Stimulated activated CD4-positive, alpha-beta T cell treated with anti-CD3 and anti-CD28 coated beads, Interleukin-12 subunit alpha, Interleukin-12 subunit beta, amount 100 ng/mL, for 48 hours (primary cell): ENCODE data around the gene MINK1.
"Not testable (repeated sequence)": the region's sequence is repeated elsewhere in the genome, so short reads cannot be mapped to it uniquely, and the experiment has no call there.

Experiments
- DNase-seq, 3 donors: peaks; one replicate each; pipeline ENCODE4 v3.0.0-alpha.2; 2020; ENCODE audit warnings: low read depth in 2 of 3, low spot score in 1 of 3

MINK1 gene

DNA sequence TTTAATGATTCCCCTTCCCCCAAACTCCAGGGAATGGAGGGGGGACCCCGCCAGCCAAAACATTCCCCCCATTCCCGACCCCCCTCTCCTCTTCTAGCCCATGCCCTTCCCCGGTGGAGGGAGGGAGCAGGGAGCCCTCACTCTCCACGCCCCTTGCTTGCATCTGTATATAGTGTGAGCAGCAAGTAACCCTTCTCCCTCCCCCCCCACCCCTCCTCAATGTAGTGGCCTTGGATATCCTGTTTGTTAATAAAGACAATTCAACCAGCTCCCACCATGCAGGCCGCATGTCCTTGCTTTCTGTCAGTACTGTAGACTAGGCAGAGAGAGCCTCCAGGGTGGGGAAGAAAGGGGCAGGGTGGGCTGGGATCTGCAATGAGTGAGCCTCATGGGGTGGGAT lies 64.6 kb downstream of the MINK1 start:
- DNase-seq: no peak

DNA sequence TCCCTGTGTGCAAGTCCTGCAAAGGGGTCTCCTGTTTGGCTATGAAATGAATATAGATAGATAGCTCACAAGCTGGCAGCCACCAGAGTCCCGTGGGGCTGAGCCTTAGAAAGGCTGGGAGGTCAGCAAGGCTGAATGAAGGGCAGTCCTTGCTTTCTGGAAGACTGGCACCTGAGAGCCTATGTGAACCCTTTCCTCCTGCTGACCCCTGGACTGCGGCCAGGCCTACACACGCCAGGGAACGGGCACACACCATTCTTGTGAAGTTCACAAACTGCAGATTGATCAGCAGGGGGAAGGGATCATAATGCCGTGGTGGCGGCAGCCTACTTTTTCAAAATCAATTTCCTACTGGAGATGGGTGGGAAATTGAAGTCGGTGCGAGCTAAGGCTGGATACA lies 65.2 kb downstream of the MINK1 start:
- DNase-seq: no peak

DNA sequence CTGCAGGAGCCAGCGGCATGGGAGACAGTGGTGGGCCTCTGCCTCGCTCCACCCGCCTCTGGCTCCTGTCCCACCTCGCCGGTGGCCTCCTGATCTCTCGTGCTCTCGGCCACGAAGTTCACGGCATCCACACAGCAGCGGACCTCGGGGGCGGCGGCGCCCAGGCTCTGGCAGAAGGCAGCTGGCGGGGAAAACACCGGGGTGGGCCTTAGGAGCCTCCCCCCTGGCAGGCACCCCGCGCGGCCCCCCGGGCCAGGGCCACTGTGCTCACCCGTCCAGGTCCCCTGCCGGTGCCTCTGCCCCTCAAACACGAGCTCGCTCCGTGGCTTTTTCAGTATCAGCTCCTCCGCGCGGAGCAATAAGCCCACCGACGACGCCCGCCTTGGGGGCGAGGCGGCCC lies 65.8 kb downstream of the MINK1 start:
- DNase-seq: no peak

DNA sequence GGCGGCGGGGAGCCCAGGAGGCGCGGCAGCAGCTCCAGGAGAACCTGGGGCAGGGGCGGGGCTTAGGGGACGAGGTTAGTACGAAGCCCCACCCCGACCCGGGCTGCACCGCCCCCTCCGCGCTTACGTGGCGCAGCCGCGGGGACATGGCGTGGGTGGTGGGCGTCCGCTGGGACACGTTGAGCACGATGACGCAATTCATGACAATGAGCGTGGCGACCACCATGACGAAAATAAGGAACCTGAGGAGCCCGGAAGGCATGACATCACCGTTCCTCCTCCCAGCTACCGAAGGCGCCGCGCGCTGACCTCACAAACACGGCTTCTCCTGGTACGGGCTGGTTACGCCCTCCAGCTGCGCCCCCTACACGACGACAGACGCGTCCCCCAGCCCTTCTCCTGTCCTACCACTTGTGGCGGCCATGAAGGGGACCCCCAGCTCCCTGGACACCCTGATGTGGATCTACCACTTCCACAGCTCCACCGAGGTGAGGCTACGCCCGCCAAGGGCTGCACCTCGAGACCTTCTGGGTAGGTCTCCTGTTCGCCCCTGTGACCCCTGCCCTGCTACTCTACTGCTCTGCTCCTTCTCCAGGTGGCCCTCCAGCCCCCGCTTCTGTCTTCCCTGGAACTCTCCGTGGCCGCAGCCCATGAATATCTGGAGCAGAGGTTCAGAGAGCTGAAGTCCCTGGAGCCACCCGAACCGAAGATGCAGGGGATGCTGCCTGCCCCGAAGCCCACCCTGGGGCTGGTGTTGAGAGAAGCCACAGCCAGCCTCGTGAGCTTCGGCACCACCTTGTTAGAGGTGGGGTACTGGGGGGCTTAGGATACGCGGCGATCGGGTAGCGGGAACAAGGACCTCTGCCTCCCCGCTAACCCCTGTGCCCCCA lies 66.4 kb downstream of the MINK1 start, which contains the start of gene C17orf107:
C17orf107 (plus strand) TSS at position 196 of the 890 bp plus-strand sequence; CDS start at position 423, 227 bp downstream.
- DNase-seq: peak; percentile 89 to 96 (median 91)

DNA sequence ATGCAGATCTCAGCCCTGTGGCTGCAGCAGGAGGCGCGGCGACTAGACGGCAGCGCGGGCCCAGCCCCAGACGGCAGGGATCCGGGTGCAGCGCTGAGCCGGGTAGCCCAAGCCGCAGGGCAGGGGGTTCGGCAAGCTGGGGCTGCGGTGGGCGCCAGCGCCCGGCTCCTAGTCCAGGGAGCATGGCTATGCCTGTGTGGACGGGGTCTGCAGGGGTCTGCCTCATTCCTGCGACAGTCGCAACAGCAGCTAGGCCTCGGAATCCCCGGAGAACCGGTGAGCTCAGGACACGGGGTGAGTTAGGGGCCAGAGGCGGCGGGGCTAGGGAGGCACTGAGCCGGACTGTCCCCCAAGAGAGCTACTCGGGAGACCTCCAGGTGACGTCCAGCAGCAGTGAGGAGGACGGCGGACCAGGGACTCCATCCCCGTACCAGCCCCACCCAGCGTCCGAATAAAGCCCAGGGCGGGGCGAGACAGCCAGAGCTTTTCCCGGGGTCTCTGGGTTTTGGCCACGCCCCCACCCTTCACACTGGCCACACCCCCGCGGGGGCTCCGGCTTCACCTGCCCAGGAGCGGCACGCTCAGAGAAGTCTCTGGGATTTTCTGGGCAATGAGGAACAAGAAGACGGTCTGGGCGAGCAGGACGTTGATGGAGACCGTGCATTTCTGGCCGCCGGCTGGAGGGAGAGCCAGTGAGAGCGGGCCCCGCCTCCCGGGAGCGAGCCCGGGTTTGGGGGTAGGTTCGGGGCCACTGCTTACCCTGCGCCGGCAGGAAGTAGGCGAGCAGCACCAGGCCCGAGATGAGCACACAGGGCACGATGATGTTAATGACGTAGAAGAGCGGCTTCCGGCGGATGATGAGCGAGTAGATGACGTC lies 67.3 kb downstream of the MINK1 start:
- DNase-seq: peak in 1 of 3 donors; percentile 23

DNA sequence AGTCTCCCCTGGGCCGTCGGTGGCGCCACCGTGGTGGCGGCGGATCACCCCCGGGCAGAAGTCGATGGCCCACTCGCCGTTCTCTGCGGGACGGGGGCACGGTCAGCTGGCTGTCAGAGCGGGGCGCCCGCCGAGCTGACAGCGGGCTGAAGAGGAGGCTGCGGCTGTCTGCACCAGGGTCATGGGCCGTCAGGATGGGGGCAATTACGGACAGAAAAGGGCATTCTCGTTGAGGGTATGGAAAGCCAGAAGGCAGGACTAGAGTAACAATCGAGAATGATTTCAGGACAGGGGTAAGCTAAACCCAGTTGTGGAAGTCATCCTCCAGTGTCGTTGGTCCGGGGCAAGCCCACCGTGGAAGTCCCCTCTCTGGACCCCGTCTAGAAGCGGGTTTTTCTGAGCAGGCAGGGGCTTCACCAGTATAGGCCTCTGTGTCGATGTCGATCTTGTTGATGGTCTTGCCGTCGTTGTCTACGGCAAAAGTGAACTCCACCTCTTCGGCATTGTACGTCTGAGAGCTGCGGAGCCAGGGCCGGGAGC lies 68.0 kb downstream of the MINK1 start:
- DNase-seq: no peak

DNA sequence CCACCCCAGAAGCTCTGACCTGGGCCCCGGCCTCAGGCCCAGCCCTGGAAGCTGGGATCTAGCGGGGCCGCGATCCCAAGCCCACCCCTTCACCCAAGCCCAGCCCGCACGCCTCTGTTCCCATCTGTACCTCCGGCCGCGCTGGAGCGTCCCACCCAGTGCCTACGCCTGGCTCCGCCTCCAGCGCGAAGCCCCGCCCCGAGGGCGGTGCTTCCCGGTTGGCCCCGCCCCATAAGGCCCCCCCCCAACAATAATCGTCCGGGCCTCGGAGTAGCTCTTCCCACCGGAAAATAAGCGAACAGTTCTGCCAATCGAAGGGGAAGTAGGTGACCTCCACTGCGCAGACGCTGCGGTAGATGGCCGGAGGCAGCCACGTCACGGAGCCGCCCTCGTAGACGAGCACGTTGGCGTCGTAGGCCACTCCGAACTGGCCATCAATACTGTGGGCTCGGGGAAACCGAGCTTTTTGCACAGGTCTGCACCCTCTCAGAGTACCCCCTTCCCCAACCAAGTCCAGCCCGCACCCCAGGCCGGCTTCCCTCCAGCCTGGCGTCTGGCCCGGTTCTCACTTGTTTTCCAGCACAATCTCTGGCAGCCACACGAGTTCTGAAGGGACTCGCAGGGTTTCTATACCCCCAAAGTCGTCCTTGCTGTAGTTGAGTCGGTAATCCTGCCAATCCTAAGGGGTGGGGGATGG lies 68.7 kb downstream of the MINK1 start:
- no peak for DNase-seq

DNA sequence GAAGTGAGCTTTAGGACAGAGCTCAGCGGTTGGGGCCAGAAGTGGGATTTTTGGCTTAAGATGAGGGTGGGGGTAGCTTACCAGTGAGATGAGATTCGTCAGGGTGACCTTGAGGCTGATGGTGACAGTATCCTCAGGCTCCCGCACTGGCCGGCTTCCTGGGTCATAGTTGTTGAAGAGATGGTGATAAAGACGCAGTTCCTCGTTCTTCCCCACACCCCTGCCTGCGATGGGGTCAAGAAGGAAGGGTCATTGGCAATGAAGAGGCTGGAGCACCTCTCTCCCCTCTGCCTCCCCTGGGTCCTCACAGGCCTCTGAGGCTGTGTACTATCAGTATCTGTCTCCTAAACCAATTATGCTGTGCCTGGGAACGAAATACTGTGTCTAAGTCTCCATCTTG lies 69.4 kb downstream of the MINK1 start:
- no peak for DNase-seq

DNA sequence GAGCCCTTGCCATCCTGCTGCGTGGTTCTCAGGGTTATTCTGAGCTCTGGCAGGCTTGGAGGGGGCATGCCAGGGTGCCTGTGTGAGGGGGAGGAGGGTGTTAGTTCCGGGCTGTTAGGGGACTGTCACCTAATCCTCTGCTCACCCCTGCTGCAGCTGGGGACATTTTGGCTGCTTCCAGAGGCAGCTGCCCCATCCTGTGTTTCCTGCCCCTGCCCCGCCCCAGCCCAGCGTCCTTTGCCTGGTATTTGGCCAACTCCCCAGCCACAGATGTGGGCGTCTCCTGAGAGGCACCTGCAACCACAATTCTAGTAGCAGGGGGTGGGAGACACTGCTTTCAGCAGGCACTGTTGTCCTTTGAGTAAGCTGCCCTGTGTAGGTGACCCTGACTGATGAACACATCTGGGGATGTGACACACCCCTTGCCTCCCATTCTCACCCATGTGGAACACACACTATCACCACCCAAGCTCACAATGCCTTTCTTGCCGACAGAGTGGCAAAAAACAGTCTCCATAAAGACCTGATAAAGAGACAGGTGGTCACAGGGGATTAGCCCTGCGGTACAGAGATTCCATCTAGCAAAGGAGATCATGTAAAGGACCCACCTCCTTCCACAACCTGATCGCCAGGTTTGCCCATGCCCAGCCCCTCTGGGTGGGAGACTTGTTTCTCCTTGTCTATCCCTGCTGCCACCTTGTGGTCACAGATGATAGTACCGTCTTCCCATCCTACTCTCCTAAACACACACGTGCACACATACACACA lies 70.1 kb downstream of the MINK1 start, which contains the start of gene CHRNE:
CHRNE (minus strand) TSS at position 48 of the 768 bp plus-strand sequence; CDS start at position 13, 35 bp downstream.
- DNase-seq: peak; percentile 62 to 83 (median 70)

DNA sequence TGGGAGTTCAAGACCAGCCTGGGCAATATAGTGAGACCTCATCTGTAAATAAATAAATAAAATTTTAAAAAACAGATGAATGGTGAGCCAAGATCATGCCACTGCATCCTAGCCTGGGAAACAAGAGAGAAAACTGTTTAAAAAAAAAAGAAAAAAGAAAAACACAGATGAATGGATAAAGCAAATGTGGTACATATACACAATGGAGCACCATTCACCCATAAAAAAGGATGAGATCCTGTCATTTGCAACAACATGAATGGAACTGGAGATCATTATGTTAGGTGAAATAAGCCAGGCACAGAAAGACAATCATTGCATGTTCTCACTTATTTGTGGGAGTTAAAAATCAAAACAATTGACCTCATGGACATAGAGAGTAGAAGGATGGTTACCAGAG lies 73.5 kb downstream of the MINK1 start:
- not testable (repeated sequence) for DNase-seq

DNA sequence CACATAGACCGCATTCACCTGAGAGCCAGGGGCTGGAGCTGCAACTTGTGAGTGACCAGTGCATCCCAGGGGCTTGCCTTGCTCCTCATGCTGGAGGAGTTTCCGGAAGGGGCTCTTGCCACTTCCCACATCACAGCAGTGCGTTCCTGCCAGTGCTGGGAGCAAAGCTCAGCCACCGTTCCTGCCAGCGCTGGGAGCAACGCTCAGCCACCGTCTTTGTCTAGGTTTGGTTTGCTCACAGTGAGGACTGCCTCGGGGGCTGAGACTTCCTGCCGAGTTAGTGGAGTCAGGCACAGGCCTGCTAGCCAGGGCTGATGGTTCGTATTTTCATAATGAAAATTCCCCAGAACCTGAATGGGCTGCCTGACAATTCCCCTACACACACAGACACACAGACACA lies 75.2 kb downstream of the MINK1 start:
- no peak for DNase-seq

DNA sequence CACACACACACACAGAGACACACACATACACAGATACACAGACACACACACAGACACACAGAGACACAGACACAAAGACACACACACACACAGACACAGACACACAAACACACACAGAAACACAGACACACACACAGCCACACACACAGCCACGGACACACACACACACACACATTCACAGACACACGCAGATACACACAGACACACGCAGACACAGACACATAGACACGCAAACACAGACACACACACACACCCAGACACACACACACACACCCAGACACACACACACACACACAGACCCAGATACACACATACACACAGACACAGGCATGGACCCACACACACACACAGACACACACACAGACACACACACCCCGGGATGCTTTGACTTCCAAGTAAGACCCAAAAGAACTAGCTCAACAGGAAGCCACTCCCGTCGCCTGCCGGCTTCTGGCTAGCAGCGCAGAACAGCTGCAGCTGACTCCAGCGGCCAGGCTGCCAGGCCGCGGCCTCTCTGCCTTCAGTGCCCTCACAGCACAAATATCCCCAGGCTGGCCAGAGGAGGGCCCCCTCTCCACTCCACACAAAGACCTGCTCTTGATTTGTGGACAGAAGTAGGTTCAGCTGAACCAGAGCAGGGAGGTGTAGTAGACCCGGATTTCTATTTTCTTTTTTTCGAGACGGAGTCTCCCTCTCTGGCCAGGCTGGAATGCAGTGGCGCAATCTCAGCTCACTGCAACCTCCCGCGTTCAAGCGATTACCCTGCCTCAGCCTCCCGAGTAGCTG lies 75.8 kb downstream of the MINK1 start:
- peak; percentile 61 to 67 (median 63) for DNase-seq

DNA sequence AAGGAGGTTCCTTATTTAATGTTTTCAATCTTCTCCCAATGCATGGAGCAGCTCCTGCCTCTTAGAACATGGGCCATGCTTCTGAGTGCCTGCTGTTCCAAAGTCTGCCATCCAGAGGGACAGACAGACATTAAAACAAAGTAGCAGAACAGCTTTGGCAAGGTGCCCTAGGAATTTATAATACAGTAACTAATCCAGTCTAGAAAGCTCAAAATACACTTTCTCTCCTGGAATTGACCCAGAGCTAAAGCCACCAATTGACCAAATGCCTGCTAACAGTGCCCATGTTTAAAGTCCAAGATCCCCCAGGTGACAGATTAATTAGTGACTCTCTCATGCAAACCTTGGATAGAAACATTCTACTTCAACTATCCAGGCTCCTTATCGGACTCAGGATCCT lies 80.9 kb downstream of the MINK1 start:
- no peak for DNase-seq

DNA sequence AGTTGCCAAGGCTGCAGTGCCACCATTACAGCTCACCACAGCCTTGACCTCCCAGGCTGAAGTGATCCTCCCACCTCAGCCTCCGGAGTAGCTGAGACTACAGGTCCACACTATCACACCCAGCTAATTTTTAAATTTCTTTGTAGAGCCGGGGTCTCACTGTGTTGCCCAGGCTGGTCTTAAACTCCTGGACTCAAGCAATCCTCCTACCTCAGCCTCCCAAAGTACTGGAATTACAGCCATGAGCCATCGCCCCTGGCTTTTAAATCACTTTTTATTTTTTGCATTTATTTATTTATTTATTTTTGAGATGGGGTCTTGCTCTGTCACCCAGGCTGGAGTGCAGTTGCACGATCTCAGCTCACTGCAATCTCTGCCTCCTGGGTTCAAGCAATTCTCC lies 81.4 kb downstream of the MINK1 start:
- DNase-seq: not testable (repeated sequence)

DNA sequence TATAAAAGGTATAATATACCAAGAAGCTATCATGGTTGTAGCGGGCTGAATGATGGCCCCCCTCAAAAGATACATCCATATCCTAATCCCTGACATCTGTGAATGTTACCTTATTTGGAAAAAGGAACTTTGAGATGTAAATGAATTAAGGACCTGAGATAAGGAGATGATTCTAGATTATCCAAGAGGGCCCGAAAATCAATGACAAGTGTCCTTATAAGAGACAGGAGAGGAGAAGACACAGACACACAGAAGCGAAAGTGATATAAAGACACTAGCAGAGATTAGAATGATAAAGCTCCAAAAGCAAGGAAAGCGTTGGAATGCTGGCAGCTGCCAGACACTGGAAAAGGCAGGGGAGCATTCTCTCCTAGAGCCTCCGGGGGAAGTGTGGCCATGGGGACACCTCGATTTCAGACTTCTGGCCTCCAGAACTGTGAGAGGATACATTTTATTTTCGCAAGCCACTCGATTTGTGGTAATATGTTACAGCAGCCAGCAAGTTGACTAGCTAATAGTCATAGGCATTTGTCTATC lies 86.4 kb downstream of the MINK1 start:
- DNase-seq: no peak

DNA sequence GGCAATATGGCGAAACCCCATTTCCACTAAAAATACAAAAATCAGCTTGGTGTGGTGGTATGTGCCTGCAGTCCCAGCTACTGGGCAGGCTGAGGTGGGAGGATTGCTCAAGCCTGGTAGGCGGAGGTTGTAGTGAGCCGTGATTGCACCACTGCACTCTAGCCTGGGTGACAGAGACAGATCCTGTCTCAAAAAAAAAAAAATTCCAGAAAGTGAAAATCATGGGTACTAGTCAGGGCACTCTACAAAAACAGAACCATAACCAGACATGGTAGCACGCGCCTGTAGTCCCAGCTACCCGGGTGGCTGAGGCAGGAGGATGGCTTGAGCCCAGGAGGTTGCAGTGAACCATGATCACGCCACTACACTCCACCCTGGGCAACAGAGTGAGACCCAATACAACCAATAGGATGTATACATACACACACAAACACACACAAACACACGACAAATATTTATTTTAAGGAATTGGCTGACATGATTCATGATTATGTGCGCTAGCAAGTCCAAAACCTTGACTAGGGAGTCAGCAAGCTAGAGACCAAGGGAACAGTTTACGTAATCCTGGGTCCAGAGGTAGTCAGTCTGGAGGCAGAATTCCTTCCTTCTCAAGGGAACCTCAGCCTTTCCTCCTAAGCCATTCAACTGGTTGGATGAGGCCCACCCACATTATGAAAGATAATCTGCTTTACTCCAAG lies 87.4 kb downstream of the MINK1 start:
- DNase-seq: no peak

DNA sequence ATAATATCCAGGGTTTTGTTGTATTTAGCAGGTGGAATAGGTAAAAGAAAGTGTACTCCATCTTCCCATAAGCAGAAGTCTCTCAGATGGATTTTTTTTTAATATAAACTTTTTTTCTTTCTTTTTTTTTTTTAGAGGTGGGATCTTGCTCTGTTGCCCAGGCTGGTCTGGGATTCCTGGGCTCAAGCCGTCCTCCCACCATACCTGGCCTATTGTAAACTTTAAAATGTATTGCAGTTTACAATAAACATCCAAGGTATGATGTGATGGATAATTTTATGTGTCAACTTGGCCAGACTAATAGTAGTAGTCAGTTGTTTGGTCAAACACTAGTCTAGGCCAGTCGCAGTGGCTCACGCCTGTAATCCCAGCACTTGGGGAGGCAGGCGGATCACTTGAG lies 88.2 kb downstream of the MINK1 start:
- DNase-seq: no peak

DNA sequence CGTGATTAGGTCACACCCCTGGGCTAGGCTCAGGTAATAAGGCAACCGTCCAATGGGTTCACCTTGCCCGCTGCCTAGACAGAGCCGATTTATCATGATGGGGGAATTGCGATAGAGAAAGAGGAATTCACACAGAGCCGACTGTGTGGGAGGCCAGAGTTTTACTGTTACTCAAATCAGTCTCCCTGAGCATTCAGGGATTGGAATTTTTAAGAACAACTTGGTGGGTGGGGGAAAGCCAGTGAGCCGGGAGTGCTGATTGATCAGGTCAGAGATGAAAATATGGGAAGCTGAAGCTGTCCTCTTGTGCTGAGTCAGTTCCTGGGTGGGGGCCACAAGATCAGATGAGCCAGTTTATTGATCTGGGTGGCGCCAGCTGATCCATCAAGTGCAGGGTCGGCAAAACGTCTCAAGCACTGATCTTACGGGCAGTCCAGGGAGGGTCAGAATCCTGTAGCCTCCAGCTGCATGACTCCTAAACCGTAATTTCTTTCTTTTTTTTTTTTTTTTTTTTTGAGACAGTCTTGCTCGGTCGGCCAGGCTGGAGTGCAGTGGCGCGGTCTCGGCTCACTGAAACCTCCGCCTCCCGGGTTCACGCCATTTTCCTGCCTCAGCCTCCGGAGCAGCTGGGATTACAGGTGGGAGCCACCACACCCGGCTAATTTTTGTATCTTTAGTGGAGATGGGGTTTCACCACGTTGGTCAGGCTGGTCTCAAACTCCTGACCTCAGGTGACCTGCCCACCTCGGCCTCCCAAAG lies 93.6 kb downstream of the MINK1 start:
- DNase-seq: not testable (repeated sequence)
